A204.1 (cell line): ENCODE results near the gene PEX10.

Source experiments
- FAIRE-seq: peaks from 2 replicates; lab custom pipeline; 2012; peaks lifted over from hg19 to GRCh38; lab: Jason Lieb, UNC

PEX10 gene

DNA sequence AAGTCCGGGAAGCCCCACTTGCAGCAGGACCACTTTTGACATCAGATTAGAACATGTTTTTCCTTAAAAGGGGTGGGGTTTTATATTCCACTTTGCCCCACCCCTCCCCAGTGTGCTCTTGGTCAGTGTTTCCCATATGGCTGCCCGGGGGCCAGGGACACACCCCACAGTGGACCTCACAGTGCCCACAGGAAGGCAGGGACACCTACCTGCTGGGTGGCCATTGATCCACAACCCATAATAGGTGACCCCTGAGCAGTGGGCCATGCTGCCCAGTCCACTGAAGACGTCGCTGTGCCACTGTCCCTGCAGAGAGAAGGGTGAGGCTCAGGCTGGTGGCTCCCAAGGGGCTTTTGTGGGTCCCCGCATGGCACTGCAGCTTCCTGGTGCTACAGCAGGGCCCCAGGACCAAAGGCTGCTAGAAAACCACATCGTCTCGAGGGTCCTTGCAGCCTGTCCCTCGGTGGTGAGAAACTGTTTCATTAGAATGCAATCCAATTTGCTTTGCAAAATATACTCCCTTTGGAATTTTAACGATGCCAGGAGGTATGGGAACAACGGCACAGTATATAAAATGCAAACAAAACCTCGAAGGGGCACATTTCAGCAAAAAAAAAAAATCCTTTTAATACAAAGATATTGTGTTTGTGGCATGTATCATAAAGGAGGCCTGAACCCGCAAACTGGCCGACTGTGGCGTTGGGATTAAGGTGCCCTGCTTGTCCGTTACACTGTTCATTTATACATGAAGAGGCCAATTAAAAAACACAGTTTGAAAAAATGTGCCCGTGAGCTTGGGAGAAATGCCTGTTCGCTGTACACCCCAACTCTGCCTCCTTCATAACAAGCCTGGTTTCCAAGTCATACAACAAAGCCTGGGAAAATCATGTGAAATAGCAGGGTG, 37.9 kb downstream of the PEX10 start:
- no peak for FAIRE-seq

DNA sequence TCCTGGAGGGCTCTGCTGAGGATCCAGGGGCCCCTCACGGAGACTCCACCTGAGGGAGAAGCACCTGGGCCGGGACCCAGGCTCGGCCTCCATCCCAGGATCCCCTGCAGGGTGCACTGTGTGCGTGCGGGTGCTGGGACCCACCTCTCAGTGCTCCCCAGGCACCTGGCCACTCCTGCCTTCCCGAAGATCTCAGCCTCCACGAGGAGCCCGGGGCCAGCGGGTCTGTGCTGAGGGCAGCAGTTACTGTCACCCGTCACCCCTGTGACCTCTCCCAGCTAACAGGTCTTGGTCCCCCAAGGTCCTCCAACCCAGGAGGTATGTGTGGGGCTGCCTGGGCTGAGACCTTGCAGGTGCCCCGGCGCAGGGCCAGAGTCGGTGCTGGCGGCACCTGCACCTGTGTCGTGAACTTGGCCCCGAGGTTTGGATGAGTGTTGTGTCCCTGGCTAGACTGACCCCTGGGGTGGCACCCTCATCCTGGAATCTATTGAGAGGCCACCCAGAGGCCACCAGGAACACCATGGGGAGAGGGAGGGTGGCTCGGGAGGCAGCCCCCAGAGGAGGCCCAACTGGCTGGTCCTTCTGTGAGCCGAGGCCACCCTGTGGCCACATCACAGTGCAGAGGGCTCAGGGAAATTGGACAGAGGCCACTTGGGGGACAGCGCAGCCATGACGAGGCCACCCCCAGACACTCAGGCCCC, 38.7 kb downstream of the PEX10 start:
- no peak for FAIRE-seq

DNA sequence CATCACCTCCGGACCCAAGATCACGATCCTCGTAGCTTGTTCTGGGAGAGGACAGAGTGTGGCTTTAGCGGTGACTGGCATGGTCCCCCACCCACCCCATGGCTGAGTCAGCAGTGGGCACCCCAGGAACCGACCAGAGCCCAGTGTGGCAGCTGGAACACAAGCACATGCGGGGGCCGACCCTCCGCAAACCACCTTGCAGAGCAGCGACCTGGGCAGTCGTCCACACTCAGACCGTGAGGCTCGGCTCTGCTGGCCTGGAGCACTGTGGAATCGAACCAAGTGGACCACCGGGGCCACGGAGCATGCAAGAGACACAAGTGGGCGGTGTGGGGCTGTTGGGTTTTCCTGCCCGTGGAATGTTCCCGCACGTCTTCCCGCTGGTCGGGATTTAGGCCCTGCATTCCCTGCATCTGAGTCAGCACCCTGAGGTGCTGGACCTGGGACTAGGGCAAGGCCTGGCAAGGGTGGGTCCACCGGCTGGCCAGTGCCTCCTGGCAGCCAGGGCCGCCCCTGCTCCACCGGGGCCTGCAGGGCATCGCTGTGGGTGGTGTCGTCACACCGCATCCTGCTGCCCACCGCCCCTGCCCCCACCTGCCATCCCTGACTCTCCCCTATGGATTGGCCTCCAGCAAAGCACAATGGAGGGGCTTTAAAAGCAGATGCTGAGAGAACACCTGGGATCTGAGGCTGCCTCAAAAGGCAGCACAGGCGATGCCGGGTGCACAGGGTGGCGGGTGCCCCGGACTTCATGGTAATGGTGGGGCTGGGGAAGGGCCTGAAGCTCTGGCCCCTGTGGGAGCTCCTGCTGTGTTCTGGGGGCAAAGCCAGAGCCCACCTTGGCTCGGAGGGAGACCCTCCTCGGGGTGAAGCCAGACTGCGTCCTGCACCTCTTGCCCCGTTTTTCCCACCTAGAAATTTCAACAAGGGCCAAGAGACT, 39.5 kb downstream of the PEX10 start:
- no peak for FAIRE-seq

DNA sequence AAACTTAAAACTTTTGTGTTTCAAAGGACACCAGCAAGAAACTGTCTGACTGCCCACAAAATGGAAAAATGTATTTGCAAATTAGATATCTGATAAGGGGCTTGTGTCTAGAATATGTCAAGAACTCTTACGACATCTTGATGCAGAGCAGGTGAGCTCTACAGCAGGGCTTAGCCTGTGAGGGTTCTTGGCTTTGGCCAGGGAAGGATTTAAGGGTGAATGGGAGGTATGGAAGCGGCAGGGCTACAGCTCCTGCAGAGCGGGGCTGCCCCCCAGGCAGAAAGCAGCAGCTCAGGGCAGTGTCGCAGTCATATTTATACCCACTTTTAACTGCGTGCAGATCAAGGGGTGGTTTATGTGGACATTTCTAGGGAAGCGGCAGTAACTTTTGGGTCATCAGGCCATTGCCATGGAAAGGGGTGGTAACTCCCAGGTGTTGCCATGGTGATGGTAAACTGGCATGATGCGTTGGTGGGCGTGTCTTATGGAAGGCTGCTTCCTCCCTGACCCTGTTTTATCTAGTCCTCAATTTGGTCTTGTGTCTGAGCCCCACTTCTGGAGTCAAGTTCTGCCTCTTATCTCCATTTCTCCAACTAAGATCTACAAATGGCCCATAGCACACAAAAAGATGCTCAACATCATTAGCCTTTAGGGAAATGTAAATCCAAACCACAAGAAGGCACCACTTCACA, 44.2 kb downstream of the PEX10 start:
- no peak for FAIRE-seq

DNA sequence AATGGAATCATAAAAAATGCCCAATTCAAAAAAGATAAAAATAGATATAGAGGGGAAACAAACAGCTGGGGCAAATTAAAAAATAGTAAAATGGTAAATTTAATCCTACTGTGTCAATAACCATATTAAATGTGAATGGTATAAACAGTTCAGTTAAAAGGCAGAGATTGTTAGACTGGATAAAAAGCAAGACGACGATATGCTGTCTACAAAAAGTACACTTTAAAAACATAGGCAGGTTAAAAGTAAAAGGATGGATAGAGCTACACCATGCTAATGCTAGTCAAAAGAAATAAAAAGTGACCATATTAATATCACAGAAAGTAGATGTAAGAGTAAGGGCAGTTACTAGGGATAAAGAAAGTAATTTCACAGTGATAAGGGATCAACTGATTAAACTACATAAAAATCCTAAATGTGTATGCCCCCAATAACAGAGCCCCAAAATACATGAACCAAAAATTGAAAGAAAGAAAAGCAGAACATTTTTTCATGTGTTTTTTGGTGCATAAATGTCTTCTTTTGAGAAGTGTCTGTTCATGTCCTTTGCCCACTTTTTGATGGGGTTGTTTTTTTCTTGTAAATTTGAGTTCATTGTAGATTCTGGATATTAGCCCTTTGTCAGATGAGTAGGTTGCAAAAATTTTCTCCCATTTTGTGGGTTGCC, 48.4 kb downstream of the PEX10 start:
- no peak for FAIRE-seq

DNA sequence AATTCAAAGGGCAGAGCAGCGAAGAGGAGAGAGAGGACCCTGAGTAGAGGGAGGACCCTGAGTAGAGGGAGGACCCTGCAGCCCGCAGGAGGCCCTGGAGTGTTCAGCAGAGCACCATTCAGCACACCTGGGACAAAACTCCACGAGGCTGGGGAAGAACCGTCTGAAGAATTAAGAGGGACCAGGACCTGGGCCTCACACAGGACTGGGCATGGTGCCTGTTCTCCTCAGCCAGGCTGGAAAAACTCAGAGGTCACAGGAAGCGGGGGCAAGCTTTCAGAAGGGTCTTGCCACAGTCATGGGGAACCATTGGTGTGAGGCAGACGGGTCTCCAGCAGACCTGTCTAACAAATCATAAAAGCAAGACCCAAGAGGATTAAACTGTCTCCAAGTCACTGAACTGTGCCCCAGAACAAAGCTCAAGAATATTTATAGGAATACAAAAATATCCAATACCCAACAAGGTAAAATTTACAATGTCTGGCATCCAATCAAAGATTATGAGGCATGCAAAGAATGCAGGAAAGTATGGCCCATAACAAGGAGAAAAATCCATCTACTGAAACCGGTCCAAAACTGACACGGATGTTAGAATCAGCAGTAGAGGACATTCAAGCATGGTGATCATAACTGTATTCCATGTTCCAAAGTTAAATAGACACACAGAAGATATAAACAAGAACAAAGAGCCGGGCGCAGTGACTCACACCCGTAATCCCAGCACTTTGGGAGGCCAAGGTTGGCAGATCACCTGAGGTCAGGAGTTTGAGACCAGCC, 51.6 kb downstream of the PEX10 start:
- FAIRE-seq, result no peak

DNA sequence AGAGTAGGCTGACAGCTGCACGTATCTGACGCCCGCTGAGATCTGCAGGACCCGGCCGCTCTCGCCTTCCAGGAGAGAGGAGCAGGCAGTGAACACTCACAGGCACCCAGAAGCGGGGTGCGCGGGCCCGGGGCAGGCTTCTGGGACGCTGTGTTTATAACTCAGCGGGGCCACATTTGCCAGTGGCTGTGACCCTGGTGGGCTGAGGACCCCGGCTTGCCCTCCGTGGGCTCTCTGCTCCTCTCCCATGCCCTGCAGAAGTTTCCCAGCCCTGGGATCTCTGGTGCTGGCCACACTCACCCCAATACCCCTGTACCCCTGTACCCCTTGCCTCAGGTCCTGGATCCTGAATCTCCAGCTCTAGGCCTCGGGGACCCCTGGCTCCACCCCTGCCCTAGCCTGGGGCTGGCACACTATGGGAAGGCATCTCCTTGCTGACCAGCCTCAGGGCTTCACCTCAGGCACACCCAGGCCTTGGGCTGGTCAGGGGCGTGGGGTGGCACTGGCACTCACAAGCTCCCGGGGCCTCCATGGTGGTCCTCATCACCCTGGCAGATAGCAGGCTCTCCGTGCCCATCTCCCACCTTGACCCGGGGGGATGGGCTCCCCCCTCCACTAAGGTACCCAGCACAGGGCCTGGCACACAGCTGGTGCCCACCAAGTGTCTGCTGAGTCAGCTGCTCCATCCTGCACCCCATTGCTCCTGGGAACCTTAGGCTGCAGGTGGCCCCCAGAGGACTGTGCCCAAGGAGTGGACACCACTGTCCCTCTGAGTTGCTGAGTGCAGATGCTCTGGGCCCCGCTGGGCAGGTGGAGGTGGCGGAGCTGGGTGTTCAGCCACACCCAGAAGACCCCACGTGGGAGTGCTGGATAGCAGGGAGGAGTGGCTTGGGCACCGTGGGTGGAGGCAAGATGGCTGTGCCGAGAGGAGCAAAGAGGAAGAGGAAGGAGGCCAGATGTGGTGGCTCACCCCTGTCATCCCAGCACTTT, 53.4 kb downstream of the PEX10 start:
- no peak for FAIRE-seq

DNA sequence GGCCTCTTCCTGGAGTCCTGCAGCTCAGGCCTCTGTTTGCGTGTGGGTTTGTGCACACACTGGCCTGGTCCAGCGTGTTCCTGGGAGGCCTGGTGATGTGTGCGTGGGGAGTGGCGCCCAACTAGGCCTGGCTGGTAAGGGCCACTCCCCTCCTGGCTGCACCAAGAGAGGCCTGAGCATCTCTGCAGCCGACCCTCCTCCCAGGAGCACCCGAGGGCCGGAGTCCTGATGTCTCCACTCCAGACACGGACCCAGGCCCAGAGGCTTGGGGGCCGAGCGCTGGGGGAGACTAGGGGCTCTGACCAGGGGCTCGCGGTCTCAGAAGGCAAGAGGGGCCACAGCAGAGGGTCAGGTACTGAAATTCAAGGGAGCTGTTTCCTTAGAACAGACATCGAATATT, 54.3 kb downstream of the PEX10 start:
- no peak for FAIRE-seq

DNA sequence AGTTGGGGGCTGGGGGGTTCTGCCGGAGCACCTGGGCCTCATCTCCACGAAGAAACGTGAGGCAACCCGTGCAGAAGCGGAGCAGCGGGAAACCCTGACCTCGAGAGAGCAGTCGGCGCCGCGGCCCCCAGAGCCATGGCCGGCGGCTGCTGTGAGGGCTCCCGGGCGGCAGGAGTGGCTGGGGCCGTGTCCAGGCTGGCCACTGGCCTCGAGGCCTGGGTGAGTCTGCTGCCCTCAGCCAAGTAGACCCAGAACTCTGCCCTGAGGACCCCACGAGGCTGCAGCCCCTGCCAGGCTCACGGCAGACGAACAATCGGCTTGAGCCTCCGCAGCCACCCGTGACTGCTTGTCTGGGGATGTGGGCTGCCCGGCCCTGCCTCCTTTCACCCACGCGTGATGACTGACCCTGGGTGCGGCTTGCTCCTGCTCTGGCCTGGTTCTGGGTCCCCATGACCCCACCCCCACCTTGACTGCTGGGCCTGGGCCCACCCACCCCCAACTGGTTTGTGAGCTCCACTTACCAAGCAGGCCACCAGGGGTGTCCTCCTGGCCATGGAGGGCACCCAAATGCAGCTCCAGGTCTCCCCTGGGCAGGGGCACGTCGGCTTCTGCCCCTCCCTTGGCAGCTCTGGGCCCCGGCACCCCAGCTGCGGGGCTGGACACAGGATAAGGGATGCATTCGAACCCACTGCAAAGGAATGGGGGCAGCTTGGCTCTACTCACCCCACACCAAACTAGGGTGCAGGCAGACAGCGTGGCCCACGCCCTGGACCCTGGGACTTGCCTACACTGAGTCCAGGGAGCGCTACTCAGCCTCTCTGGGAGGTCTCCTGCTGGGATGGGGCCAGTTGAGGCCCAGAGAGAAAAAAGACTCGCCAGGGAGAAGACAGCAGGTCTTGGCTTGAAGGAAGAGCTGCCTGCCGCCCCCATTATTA, 55.2 kb downstream of the PEX10 start:
- no peak for FAIRE-seq

DNA sequence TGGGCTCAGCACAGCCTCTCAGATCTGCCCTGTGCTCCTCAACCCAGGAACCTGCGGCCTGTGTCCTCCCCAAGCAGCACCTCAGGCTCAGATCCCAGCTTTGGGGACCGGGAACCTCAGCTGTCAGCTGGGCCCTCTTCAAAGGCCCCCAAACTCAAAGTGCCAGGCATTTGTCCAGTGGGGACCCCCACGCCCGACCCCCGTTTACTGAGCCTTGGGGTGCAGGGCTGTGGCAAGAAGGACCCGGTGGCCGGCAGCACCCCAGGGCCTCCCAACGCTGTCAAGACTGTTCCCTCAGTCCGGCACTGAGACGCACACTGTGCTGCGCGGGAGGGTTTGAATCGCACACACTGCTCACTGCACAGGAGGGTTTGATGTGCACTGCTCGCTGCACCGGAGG, 56.0 kb downstream of the PEX10 start:
- no peak for FAIRE-seq

DNA sequence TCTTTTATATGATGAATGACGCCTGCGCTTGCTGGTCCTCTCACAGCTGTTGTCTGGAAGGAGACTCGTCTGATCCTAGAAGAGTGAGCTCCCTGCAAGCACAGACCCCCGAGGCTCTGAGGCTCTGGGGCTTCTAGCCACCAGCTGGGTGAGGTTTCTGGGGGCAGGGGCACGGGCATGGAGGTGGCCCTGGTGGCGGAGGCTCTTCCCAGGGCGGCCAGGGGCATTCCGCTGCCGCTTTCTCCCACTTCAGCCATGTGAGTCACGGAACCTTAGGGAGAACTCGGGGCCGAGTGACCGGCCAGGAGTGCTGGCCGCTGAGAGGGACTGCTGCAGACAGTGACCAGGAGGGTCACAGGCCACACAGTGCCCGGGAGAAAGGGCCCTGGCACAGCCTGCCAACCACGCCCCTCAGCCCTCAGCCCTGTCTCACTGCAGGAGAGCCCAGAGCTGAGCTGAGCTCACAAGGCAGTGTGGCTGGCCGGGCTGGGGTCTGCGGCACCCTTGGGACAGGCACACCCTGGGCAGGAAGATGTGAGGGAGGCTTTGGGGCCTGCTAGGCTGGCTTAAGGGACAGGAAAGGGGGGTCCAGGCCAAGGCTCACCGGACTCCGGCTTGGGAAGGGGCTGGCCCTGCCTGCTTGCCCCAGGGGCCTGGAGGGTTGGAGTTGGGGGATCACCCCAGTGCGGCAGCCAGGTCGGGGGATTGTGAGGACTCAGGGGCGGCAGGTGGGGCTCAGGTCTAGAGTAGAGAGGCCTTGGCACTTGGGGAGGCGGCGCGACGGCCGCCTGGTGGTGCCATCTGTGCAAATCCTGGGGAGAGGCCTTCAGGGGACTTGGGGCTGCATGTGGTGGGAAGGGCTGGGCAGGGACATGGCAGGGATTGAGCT, 56.7 kb downstream of the PEX10 start:
- no peak for FAIRE-seq

DNA sequence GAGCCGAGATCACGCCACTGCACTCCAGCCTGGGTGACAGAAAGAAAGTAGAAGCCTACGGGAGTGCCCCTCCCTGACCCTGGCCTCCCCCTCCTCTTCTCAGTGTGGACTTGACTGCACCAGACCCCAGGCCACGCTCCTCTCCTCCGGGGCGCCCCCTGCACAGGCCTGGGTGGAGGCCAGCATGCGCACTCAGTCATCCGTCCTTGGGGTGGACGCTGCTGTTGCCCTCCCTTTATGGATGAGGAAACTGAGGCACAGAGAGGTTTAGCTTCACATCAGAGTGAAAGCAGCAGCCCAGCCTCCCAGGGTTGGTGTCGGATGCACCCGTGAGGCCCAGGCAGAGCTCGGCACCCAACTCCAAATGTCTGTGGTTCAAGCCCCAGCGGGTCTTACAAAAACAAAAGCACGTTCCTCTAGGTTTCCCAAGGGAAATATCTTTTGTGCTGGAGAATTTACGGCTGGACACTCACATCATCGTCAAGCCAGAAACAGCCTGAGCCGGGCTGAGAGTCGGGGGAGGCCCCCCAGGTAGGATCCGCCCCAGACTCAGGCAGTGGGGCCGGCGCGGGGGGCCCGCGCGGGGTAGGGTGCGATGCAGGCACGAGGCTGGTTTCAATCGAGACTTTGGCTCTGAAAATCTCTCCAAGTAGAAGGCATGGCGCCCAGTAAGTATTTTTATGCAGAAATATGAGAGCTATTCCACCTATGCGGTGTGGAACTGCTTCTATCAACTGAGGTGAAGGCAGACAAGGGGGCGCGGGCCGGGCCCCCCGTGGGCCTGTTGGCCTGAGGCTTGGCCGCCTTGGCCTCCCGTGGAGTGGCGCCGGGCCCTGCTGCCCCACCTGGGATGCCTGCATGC, 57.6 kb downstream of the PEX10 start:
- no peak for FAIRE-seq
